ENCODE data around the gene PBX2. TPM values are rescaled to one million over a fixed set of nuclear protein-coding genes. Genes with fewer than 3 reads are reported as not detected.
"Not testable (repeated sequence)": the region's sequence is repeated elsewhere in the genome, so short reads cannot be mapped to it uniquely, and the experiment has no call there.

The PBX2 gene
- total RNA-seq, 3 donors from 2014 or later = 32.3 to 61.6 (median 48.5) TPM

DNA sequence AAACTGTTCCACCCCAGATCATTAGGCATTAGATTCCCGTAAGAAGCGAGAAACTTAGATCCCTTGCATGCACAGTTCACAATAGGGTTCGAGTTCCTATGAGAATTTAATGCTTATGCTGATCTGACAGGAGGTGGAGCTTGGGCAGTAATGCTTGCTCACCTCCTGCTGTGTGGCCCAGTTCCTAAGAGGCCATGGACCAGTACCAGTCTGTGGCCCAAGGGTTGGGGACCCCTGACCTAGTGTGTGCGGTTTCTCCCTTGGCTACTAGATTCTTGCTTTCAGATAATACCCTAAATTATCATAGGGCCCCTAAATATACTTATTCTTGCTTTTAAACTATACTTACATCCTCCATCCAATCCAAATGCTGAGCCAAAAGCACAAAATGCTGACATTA lies 4.4 kb upstream of the PBX2 start:
- Histone ChIP-seq H3K27me3 (no peaks in the 10 kb centered on the region), H3K9me3 (no peaks in the 10 kb centered on the region), H3K4me1 (peaks cover 3 to 12% of the 10 kb centered on the region in 2 donors), H3K4me3 (no peak overlapping the region), H3K27ac (peak overlapping the region; percentile 100), H3K36me3 (no peaks in the 10 kb centered on the region)
- intact Hi-C loops (cut with DNase I; ENCODE audit: low total_unique reads) = no loop called here
- no peak for DNase-seq (ENCODE audit: low spot score in 2 of 2)
- TF ChIP-seq POLR2A (IDR thresholded peaks at IDR 0.05) = no peak
- TF ChIP-seq, protein P1, sequence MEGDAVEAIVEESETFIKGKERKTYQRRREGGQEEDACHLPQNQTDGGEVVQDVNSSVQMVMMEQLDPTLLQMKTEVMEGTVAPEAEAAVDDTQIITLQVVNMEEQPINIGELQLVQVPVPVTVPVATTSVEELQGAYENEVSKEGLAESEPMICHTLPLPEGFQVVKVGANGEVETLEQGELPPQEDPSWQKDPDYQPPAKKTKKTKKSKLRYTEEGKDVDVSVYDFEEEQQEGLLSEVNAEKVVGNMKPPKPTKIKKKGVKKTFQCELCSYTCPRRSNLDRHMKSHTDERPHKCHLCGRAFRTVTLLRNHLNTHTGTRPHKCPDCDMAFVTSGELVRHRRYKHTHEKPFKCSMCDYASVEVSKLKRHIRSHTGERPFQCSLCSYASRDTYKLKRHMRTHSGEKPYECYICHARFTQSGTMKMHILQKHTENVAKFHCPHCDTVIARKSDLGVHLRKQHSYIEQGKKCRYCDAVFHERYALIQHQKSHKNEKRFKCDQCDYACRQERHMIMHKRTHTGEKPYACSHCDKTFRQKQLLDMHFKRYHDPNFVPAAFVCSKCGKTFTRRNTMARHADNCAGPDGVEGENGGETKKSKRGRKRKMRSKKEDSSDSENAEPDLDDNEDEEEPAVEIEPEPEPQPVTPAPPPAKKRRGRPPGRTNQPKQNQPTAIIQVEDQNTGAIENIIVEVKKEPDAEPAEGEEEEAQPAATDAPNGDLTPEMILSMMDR (IDR thresholded peaks at IDR 0.05) = no peak
- no peak for TF ChIP-seq POLR2AphosphoS5 (IDR thresholded peaks at IDR 0.05)

DNA sequence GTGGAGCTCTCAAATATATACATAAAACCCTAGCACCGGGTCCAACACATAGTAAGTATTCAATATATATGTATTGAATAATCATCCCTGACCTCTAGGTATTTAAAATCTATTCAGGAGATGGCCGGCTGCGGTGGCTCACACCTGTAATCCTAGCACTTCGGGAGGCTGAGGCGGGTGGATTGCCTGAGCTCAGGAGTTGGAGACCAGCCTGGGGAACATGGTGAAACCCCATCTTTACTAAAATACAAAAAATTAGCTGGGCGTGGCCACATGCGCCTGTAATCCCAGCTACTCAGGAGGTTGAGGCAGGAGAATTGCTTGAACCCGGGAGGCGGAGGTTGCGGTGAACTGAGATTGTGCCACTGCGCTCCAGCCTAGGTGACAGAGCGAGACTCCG lies 3.1 kb upstream of the PBX2 start:
- H3K4me1 ChIP-seq = peaks cover 3 to 12% of the 10 kb centered on the region in 2 donors
- H3K36me3 ChIP-seq; H3K27me3 ChIP-seq; intact Hi-C loops (cut with DNase I; ENCODE audit: low total_unique reads); H3K9me3 ChIP-seq; DNase-seq (ENCODE audit: low spot score in 2 of 2): not testable (repeated sequence)
- H3K27ac ChIP-seq = peak overlapping the region; percentile 97 to 98
- peak overlapping the region; percentile 32 to 74 (median 42) for H3K4me3 ChIP-seq

DNA sequence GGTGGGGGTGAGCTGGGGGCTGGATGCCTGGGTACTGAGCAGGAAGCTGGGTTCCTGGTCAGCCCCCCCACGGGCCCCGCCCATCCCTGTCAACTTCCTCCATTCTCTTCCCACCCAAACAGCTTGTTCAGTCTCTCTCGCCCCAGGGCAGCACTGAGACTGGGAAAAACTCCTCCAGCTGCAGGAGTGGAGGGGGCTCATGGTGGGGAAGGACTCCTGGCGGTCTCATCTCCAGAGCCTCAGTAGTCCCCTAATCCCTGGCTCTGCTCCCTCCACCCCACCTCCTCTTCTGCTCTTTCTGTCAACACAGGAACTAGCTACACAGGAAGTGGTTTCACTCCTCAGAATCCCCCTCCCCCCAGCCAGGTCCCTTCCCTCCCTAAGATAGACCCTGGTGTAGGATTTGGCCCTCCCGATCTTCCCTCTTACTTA lies 2.6 kb upstream of the PBX2 start, which contains the start of gene GPSM3:
GPSM3 (minus strand) TSS at position 36 of the 432 bp plus-strand sequence. CDS start 130 bp downstream, outside the sequence.
- Histone ChIP-seq H3K36me3 (no peaks in the 10 kb centered on the region), H3K27ac (peak within 1 kb of the TSS; percentile 97 to 98), H3K4me3 (peak within 1 kb of the TSS; percentile 32 to 74 (median 42)), H3K9me3 (no peaks in the 10 kb centered on the region), H3K27me3 (no peaks in the 10 kb centered on the region), H3K4me1 (peaks cover 3 to 12% of the 10 kb centered on the region in 2 donors)
- intact Hi-C loops (cut with DNase I; ENCODE audit: low total_unique reads) = no loop called here
- TF ChIP-seq, protein P1 (IDR thresholded peaks at IDR 0.05) = no peak
- TF ChIP-seq POLR2AphosphoS5 (IDR thresholded peaks at IDR 0.05) = no peak
- no peak for DNase-seq (ENCODE audit: low spot score in 2 of 2)

DNA sequence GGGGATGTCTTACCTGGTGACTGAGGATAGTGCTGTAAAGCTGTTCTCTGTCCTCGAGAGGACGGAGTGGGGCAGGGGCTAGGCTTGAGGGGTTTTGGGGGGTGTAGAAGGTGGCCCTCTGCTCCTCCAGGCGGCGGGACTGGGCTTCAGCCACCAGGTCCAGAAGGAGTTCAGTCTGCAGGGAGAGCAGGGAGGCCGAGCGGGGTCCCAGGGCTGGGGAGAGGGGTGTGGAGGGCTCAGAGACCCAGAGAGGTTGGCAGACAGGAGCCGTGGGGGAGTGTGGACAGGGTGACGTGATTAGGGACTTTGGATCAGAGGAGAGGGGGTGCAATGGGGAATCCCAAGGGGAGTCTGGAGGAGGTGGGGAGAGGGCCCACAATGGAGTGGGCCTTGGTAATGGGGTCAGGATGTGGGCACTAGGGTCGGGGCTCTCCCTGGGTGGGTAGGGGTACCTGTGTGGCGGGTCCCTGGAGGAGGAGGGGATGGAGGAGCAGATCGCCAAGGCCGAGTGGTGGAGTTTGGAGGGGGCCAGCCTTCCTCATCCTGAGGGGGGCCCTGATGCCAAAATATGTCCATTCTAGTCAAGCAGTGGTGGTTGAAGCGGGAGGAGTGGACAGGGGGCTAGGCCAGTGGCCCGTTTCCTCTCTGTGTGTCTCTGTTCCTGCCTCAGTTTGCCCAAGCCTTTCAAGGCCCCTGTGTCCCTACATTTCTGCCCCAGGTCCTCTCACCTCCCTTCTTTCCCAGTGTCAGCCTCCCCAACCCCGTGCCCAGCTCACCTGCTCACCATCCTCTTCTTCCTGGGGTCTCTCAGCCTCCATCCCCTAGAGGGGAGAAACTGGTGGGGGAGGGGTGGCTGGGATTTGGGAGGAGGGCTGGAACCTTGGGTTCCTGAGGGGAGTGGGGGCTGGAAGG lies 1.9 kb upstream of the PBX2 start:
- intact Hi-C loops (cut with DNase I; ENCODE audit: low total_unique reads) = no loop called here
- Histone ChIP-seq H3K9me3 (no peaks in the 10 kb centered on the region), H3K27me3 (no peaks in the 10 kb centered on the region), H3K4me1 (peaks cover 0 to 12% of the 10 kb centered on the region in 2 donors), H3K36me3 (no peaks in the 10 kb centered on the region), H3K4me3 (peak overlapping the region; percentile 32 to 74 (median 42)), H3K27ac (peak overlapping the region; percentile 97 to 98)
- TF ChIP-seq, protein P1 (IDR thresholded peaks at IDR 0.05) = no peak
- TF ChIP-seq POLR2A (IDR thresholded peaks at IDR 0.05) (no peak), POLR2AphosphoS5 (IDR thresholded peaks at IDR 0.05) (no peak)
- DNase-seq (ENCODE audit: low spot score in 2 of 2) = no peak

DNA sequence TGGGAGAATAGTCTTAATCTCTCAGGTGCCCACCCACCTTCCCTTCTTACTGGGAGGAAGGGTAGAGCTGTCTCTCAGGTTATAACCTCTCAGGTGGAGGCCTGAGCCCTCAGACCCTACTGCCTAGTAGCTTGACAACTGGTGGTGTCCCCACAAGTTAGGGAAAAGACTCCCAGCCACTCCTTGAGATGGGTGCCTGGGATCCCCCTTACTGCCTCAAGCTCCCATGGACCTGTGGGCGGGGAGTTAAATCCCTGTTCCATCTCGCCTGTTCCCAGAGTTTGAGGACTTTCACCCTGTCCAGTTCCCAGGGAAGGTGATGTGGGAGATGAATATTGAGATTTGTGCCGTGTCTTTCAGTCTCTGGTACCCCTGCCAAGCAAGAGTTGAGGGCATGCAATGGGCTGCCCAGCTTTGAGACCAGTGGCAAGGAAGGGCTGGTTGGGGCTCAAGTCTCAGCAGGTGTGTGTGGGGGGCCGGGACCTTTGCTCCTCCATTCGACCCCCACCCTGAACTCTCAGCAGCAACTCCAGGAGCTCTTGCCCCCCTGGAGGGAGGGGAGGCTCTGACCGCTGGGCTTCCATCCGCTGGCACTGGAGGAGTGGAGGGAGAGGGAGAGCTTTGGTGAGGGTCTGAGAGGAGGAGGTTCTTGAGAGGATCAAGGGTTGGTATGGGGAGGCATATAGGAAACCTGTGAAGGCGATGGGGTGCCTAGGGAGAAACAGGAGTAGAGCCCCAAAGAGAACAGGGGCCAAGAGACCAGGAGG lies 1.1 kb upstream of the PBX2 start:
- intact Hi-C loops (cut with DNase I; ENCODE audit: low total_unique reads) = no loop called here
- Histone ChIP-seq H3K9me3 (no peaks in the 10 kb centered on the region), H3K36me3 (no peaks in the 10 kb centered on the region), H3K27ac (peak overlapping the region; percentile 97 to 98), H3K4me3 (peak overlapping the region; percentile 68 to 76 (median 74)), H3K4me1 (peaks cover 0 to 12% of the 10 kb centered on the region in 2 donors), H3K27me3 (no peaks in the 10 kb centered on the region)
- TF ChIP-seq POLR2AphosphoS5 (IDR thresholded peaks at IDR 0.05) (no peak), POLR2A (IDR thresholded peaks at IDR 0.05) (no peak)
- TF ChIP-seq, protein P1 (IDR thresholded peaks at IDR 0.05) = no peak
- no peak for DNase-seq (ENCODE audit: low spot score in 2 of 2)

All from breast epithelium (tissue), 4 donors.